Natural killer cell treated with Interleukin-12 subunit alpha and Interleukin-12 subunit beta and Interleukin-15 and Interleukin-18, amount 100 ng/mL, for 72 hours (primary cell): ENCODE results near the gene NTRK3. TPM values are rescaled to one million over a fixed set of nuclear protein-coding genes. Genes with fewer than 3 reads are reported as not detected.

ENCODE experiments used
- ATAC-seq, 2 donors: fragments of 150-1000 bp; cut with Tn5 transposase in 1 of 2; sonication (Bioruptor Pico), chemical (Tn5 transposase) in 1 of 2; 2 replicates each; pipeline ENCODE4 v1.10.0; 2021
- DNase-seq: peaks from one replicate; pipeline ENCODE4 v3.0.0; 2022; ENCODE audit warnings: low spot score
- H3K27ac Mint-ChIP-seq, 2 donors: 1 replicate in 1 of 2; 2 replicates in 1 of 2; pipeline ENCODE4 v1.8.0; 2022; ENCODE audit warnings: mixed read lengths in 2 of 2, mild to moderate bottlenecking in 1 of 2, moderate library complexity in 1 of 2
- H3K27me3 Mint-ChIP-seq, 2 donors: 1 replicate in 1 of 2; 2 replicates in 1 of 2; pipeline ENCODE4 v1.8.0; 2022; ENCODE audit warnings: mixed read lengths in 2 of 2
- H3K36me3 Mint-ChIP-seq: one replicate; pipeline ENCODE4 v1.8.0; 2022; ENCODE audit warnings: mixed read lengths
- H3K4me1 Mint-ChIP-seq, 2 donors: 1 replicate in 1 of 2; 2 replicates in 1 of 2; pipeline ENCODE4 v1.8.0; 2022; ENCODE audit warnings: low read depth in 2 of 2, mixed read lengths in 2 of 2, mild to moderate bottlenecking in 1 of 2
- H3K4me3 Mint-ChIP-seq: one replicate; pipeline ENCODE4 v1.8.0; 2022; ENCODE audit warnings: mixed read lengths
- H3K9me3 Mint-ChIP-seq: 2 replicates; pipeline ENCODE4 v1.8.0; 2022; ENCODE audit warnings: mixed read lengths
- total RNA-seq, 2 donors: library from RNA; stranded (reverse); gene quantifications; one replicate each; pipeline ENCODE4 v1.2.3, GENCODE V29; 2022

Gene NTRK3
- total RNA-seq, 2 donors from 2014 or later: 0.42 to 1.2 TPM

GRCh38 chr15:87998630-87999029, 257.9 kb downstream of the NTRK3 start:
- Mint-ChIP-seq H3K4me3 (no peak overlapping the region), H3K27me3 (peaks cover 0 to 9% of the 10 kb centered on the region in 2 donors), H3K4me1 (no peaks in the 10 kb centered on the region), H3K27ac (no peak overlapping the region), H3K9me3 (peaks cover 3% of the 10 kb centered on the region), H3K36me3 (no peaks in the 10 kb centered on the region)
- ATAC-seq: no peak
- no peak for DNase-seq

DNA sequence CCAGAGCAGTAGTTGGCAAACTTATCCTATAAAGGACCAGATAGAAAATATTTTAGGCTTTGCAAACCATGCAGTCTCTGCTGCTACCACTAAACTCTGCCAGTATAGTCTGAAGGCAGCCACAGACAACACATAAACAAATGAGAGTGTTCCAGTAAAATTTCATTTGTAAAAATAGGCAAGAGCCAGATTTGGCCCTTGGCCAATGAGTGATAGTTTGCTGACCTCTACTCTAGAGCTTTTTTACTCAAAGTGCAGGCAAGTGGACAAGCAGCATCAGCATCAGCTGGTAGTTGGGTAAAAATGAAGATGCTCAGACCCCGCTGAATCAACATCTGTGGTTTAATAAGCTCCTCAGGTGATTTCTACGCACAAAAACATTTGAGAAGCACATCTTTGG, 269.8 kb downstream of the NTRK3 start:
- ATAC-seq: no peak
- H3K4me3 Mint-ChIP-seq: no peak overlapping the region

GRCh38 chr15:87985451-87985850, 271.1 kb downstream of the NTRK3 start:
- no peaks in the 10 kb centered on the region for H3K27me3 Mint-ChIP-seq
- H3K36me3 Mint-ChIP-seq: no peaks in the 10 kb centered on the region
- ATAC-seq (no peak), DNase-seq (no peak)
- H3K4me1 Mint-ChIP-seq: no peaks in the 10 kb centered on the region
- peaks cover 3% of the 10 kb centered on the region for H3K9me3 Mint-ChIP-seq
- no peak overlapping the region for H3K4me3 Mint-ChIP-seq
- no peak overlapping the region for H3K27ac Mint-ChIP-seq

More for the DNA sequence above, 269.8 kb downstream of the NTRK3 start:
- DNase-seq: no peak
- H3K36me3 Mint-ChIP-seq: no peaks in the 10 kb centered on the region
- H3K27me3 Mint-ChIP-seq: no peaks in the 10 kb centered on the region
- H3K4me1 Mint-ChIP-seq: no peaks in the 10 kb centered on the region
- no peak overlapping the region for H3K27ac Mint-ChIP-seq
- H3K9me3 Mint-ChIP-seq: peaks cover 3% of the 10 kb centered on the region

DNA sequence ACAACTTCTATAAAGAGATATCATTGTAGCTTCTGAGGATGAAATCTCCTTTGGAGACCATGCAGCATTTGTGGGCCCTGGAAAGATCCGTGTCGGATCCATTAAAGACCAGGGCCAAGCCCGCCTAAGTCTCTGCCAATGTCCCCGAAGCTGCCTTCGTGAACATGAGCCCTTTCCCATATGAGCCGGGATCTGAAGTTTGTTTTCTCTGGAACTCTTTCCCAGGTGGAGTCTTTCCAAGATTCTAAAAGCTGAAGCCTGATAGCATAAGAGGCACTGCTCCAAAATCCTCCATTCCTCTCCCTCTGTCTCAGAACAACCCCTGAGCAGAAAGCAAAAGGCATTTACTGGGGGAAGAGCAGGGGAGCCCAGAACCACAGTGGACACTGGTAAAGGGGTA, 274.6 kb downstream of the NTRK3 start:
- no peaks in the 10 kb centered on the region for H3K36me3 Mint-ChIP-seq
- no peak for DNase-seq
- no peak overlapping the region for H3K27ac Mint-ChIP-seq
- no peaks in the 10 kb centered on the region for H3K4me1 Mint-ChIP-seq
- peaks cover 0 to 11% of the 10 kb centered on the region in 2 donors for H3K27me3 Mint-ChIP-seq
- peaks cover 3% of the 10 kb centered on the region for H3K9me3 Mint-ChIP-seq
- no peak overlapping the region for H3K4me3 Mint-ChIP-seq
- ATAC-seq: no peak

- Mint-ChIP-seq H3K27ac (no peak overlapping the region), H3K27me3 (peaks cover 0 to 11% of the 10 kb centered on the region in 2 donors), H3K4me3 (no peak overlapping the region), H3K36me3 (no peaks in the 10 kb centered on the region), H3K9me3 (peaks cover 7% of the 10 kb centered on the region), H3K4me1 (no peaks in the 10 kb centered on the region)
- DNase-seq (no peak), ATAC-seq (no peak)
Measured at GRCh38 chr15:87977907-87978306, 278.6 kb downstream of the NTRK3 start.

DNA sequence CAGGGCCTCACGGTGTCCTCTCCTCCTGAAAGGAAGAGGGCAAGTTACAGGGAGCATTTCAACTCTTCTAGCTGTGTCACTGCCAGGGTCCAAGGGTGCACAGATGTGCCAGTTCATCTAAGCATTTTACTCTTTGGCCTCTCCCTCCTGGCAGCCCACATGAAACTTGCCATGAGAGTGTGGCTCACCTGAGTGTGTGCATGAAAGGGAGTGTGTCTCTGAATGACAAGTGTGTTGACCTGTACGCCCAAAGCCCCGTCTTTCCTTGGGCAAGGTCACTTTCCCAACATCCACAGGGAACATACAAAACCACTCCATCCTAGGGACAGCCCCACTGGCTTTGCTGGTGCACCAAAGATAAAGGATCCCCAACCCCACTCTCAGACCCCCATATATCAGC, 280.0 kb downstream of the NTRK3 start:
- H3K4me3 Mint-ChIP-seq: no peak overlapping the region
- no peak for ATAC-seq
- DNase-seq: no peak
- H3K27ac Mint-ChIP-seq: no peak overlapping the region
- H3K4me1 Mint-ChIP-seq: no peaks in the 10 kb centered on the region
- peaks cover 7% of the 10 kb centered on the region for H3K9me3 Mint-ChIP-seq
- H3K27me3 Mint-ChIP-seq: peaks cover 0 to 11% of the 10 kb centered on the region in 2 donors
- no peaks in the 10 kb centered on the region for H3K36me3 Mint-ChIP-seq

GRCh38 chr15:87973501-87974215, 282.9 kb downstream of the NTRK3 start:
- Mint-ChIP-seq H3K27me3 (no peaks in the 10 kb centered on the region), H3K27ac (no peak overlapping the region), H3K4me3 (no peak overlapping the region), H3K36me3 (no peaks in the 10 kb centered on the region), H3K4me1 (no peaks in the 10 kb centered on the region), H3K9me3 (peaks cover 7% of the 10 kb centered on the region)
- no peak for ATAC-seq
- DNase-seq: no peak

- ATAC-seq (no peak), DNase-seq (no peak)
- H3K36me3 Mint-ChIP-seq: no peaks in the 10 kb centered on the region
- H3K4me1 Mint-ChIP-seq: no peaks in the 10 kb centered on the region
- no peak overlapping the region for H3K4me3 Mint-ChIP-seq
- no peak overlapping the region for H3K27ac Mint-ChIP-seq
- peaks cover 7% of the 10 kb centered on the region for H3K9me3 Mint-ChIP-seq
- H3K27me3 Mint-ChIP-seq: no peaks in the 10 kb centered on the region
Measured at GRCh38 chr15:87971076-87971475, 285.5 kb downstream of the NTRK3 start.

GRCh38 chr15:87967951-87968350, 288.6 kb downstream of the NTRK3 start:
- Mint-ChIP-seq H3K27me3 (peaks cover 0 to 5% of the 10 kb centered on the region in 2 donors), H3K36me3 (no peaks in the 10 kb centered on the region), H3K4me1 (no peaks in the 10 kb centered on the region), H3K9me3 (no peaks in the 10 kb centered on the region), H3K4me3 (no peak overlapping the region), H3K27ac (no peak overlapping the region)
- no peak for ATAC-seq
- DNase-seq: no peak

GRCh38 chr15:87965304-87965703, 291.2 kb downstream of the NTRK3 start:
- no peak for DNase-seq
- no peak for ATAC-seq
- Mint-ChIP-seq H3K4me3 (no peak overlapping the region), H3K27me3 (peaks cover 4 to 11% of the 10 kb centered on the region in 2 donors), H3K27ac (no peak overlapping the region), H3K9me3 (no peaks in the 10 kb centered on the region), H3K4me1 (no peaks in the 10 kb centered on the region), H3K36me3 (no peaks in the 10 kb centered on the region)

GRCh38 chr15:87962428-87962827, 294.1 kb downstream of the NTRK3 start:
- Mint-ChIP-seq H3K9me3 (no peaks in the 10 kb centered on the region), H3K4me3 (no peak overlapping the region), H3K36me3 (no peaks in the 10 kb centered on the region), H3K27ac (no peak overlapping the region), H3K4me1 (no peaks in the 10 kb centered on the region), H3K27me3 (peaks cover 4 to 11% of the 10 kb centered on the region in 2 donors)
- no peak for ATAC-seq
- DNase-seq: no peak

DNA sequence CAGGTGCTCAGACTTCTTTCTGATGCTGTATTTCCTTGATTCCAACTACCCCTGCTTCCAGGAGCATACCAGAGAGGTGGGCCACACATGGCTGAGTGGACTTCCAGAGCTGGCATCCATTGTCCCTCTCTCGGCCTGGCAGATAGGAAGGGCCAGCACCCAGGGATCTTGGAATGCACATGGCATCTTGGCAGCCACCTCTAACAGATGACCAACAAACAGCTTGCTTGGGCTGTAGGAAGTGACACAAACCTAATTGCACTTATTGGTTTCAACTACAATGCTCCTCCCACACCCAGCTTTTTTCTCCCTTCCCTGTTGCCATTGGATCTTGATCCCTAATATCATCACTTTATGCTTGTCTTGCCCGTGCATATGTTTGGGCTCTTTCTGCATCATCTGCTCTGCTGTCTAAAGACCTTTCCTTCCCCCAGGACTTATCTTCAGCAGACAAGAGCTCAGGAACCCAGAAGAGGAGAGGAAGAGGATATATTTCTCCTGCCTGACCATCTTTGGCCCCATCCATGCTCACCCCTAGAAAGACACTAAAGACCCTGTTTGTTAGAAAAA, 294.6 kb downstream of the NTRK3 start:
- H3K9me3 Mint-ChIP-seq: no peaks in the 10 kb centered on the region
- no peak overlapping the region for H3K27ac Mint-ChIP-seq
- H3K27me3 Mint-ChIP-seq: peaks cover 4 to 11% of the 10 kb centered on the region in 2 donors
- H3K4me1 Mint-ChIP-seq: no peaks in the 10 kb centered on the region
- no peaks in the 10 kb centered on the region for H3K36me3 Mint-ChIP-seq
- DNase-seq: no peak
- H3K4me3 Mint-ChIP-seq: no peak overlapping the region
- no peak for ATAC-seq

GRCh38 chr15:87959662-87960061, 296.9 kb downstream of the NTRK3 start:
- no peak for DNase-seq
- Mint-ChIP-seq H3K27me3 (peaks cover 4 to 8% of the 10 kb centered on the region in 2 donors), H3K4me1 (no peaks in the 10 kb centered on the region), H3K4me3 (no peak overlapping the region), H3K9me3 (no peaks in the 10 kb centered on the region), H3K27ac (no peak overlapping the region), H3K36me3 (no peaks in the 10 kb centered on the region)
- ATAC-seq: no peak

DNA sequence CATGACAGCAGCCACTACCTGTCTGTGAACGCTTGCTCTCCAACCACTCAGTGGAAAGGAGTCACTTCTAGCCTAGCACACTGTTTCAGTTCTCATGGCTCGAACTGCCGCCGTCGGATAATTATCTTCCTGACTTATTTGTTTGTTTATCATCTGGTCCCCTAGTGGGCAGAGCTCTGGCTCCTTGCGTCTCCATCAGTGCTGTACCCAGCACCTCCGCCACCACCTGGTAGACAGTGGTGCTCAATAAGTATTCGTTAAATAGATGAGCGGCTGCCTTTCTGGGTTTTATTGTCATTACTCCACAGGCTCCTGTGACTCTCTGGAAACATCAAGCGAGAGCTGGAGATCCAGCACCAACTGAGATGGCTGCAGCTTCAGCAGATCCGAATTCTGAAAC, 297.5 kb downstream of the NTRK3 start:
- Mint-ChIP-seq H3K4me3 (no peak overlapping the region), H3K4me1 (no peaks in the 10 kb centered on the region), H3K9me3 (no peaks in the 10 kb centered on the region), H3K27ac (no peak overlapping the region), H3K36me3 (no peaks in the 10 kb centered on the region), H3K27me3 (peaks cover 4 to 6% of the 10 kb centered on the region in 2 donors)
- no peak for DNase-seq
- no peak for ATAC-seq
